HL-60/S4 (cell line): Measurements from ENCODE around the gene SIK3.
"Not testable (repeated sequence)": the region's sequence is repeated elsewhere in the genome, so short reads cannot be mapped to it uniquely, and the experiment has no call there.

Experiments used
- in situ Hi-C: fragments of 300-500 bp; cut with MboI; formaldehyde crosslinking; loops from 2 replicates; pipeline ENCODE4 v1.14.3; 2022; ENCODE audit warnings: low sequenced_read_pairs

Gene SIK3

DNA sequence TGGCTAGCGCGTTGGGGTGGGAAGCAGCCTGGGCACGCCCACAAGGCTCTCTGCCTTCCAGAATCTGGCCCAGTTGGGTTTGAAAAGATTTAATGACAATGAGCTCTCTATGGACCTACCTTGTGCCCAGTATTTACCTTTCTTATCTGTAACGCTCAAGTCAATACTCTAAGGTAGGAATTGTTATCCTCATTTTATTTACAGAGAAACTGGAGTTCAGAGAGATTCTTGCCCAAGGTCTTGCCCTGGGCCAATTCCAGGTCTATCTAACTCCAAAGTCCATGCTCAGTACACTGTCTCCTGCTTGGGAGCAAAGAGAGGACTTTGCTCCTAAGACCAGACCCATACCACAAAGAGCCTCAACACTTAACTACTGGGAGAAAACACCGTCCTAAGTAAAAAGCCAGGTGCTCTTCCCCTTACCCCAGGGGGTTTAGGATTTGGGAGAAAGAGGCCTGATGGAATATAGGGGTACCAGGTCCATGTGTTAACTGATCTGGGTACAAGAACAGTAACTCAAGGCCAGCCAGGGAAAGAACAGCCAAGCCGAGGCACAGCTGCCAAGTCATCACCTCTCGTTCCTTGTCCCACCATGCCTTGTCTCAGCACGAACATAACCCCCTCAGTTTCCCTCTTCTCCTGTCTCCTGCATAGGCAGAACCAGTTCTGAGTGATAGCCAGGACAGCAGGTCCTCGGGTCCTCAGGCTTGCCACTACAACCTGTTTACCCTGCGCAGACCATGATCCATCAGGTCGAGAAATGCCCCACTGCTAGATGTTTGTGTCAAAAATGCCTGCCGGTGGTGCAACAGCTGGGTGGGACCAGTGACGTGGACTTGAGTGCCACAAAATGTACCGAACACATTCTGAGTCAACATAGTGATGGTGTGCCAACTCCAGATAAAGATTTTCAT, 289.7 kb downstream of the SIK3 start:
- in situ Hi-C loops = no loop called here

DNA sequence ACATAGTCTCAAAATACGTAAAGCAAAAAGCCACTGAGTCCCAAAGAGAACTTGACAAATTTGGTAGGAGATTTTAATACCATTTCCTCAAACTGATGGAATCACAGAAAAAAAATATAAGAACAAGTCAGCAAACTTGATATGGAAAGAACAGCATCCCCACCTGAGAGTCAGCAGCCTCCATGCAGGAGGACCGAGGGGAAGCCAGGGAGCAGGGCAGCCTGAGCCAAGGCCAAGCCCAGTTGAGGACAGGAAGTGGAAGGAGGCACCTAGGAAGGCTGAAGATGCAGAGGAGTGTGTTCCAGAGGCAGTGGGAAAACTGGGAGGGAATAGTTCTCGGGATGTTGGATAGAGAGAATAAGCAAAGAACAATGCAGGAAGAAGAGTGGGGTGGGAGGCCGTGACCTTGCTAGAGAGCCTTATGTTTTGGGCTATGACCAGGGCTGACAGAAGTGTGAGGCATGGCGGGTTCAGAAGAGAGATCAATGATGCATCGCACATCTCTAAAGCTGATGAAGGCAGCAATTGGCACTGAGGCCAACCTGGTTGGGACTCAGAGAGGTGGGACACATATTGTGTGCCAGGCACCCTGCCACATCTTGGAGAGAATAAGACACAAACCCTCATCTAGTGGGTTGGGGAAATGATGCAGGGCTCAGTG, 290.5 kb downstream of the SIK3 start:
- in situ Hi-C loops = no loop called here

DNA sequence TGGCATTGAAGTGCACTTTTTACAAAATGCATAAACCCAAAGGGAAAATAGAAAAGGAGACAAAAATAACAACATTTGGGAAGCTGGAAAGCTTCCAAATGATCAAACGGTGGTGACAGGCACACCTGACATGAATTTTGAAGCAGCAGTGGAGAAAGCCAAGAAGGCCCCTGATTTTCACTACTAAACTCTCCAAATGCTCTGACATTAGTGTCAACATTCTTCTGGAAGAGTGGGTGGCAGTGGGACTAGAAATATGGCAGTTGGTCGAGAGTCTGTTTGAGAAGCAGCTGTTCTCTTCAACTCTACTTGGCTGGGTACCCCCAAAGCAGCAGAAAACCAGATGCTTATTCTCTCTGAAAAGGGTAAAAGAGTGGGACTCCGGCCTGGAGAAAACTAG, 294.2 kb downstream of the SIK3 start:
- in situ Hi-C loops = no loop called here

DNA sequence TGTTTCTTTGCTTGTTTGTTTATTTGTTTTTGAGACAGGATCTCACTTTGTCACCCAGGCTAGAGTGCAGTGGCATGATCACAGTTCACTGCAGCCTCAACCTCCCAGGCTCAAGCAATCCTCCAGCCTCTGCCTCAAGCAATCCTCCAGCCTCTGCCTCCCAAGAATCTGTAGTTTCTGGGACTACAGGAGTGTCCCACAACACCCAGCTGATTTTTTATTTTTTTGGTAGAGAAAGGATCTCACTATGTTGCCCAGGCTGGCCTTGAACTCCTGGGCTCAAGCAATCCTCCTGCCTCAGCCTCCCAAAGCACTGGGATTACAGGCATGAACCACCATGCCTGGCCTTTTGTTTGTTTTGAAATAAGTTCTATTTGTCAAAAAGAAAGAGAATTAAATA, 296.6 kb downstream of the SIK3 start:
- in situ Hi-C loops = not testable (repeated sequence)

DNA sequence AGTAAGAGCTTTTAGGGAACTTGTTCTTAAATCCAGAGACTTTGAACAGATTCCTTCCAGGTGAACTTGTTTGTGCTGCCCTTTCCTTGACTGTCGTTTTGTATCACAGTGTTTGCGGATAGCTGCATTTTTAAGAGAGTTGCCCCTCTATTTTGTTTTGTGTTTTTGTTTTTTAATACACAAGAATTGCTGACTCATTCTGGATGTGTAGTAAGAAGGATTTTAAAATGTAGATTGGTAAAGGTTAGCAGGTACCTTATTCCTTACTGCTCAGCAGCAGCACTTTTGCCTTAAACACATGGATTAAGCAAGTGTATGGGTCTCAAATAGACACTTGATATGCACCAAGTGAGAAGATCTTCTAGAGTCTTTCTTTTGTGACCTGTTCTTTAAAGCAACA, 297.6 kb downstream of the SIK3 start:
- in situ Hi-C loops = no loop called here

DNA sequence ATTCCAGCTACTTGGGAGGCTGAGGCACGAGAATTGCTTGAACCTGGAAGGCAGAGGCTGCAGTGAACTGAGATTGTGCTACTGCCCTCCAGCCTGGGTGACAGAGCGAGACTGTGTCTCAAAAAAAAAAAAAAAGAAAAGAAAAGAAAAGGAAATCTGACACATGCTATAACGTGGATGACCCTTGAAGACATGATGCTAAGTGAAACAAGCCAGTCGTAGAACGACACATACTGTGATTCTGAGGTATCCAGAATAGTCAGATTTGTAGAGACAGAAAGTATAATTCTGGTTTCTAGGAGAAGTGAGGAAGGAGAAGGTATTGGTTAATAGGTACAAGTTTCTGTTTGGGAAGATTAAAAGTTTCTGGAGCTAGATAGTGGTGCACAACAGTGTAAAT, 299.9 kb downstream of the SIK3 start:
- in situ Hi-C loops = no loop called here

DNA sequence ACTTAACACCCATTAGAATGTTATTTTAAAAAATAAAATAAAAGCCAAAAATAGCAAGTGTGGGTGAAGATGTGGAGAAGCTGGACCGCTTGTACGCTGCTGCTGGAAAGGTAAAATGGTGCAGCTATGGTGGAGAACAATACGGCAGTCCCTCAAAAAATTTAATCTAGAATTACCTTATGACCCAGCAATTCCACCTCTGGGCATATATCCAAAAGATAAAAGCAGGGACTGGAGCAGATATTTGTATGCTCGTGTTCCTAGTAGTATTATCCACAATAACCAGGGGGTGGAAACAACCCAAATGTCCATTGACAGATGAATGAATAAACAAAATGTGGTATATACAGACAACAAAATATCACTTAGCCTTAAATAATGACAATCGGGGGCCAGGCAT, 300.4 kb downstream of the SIK3 start:
- in situ Hi-C loops = no loop called here

DNA sequence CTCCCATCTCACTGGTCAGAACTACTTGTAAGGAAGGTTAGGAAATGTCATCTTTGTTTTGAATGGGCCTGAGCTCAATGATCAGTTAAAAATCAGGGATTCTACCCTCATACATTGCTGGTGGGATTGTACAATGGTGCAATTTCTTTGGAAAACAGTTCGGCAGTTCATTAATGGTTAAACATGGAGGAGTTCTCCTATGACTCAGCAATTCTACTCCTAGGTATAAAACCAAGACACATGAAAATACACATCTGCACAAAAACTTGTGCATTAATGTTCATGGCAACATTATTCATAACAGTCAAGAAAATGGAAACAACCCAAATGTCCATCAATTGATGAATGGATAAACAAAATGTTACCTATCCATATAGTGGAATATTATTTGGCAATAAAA, 301.7 kb downstream of the SIK3 start:
- in situ Hi-C loops = no loop called here

DNA sequence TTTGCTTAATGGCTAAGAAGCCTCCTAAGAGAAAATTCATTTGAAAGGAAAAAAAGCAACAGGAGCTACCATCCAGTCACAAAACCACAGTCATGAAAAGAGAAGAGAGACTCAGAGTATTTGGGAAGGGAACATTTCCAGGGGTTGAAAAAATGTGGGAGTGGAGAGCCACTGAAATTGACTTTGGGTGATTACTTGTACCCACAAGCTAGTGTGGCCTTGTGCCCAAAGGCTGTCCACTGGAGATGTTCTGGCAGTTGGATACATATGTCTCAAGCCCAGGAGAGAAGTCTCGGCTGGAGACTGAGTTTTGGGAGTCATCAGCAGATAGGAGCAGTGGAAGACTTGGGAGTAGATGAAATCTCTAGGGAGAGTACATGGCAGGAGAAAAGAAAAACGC, 303.4 kb downstream of the SIK3 start:
- in situ Hi-C loops = no loop called here

DNA sequence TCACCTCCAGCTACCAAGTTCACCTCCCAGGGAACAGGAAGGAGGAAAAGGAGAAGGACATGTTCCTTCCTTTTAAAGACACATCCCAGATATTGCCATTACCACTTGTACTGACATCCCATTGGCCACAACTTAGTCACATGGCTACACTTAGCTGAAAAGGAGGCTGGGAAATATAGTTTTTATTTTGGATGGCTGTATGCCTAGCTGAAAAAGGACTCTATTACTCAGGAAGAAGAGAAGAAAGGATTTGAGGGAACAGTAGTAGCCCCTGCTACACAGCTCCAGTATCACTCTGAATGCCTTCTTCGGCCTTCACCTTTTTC, 304.5 kb downstream of the SIK3 start:
- in situ Hi-C loops = no loop called here
